ENCODE measurements around the gene RNF223.
"Not testable (repeated sequence)": the region's sequence is repeated elsewhere in the genome, so short reads cannot be mapped to it uniquely, and the experiment has no call there.

Gene RNF223

DNA sequence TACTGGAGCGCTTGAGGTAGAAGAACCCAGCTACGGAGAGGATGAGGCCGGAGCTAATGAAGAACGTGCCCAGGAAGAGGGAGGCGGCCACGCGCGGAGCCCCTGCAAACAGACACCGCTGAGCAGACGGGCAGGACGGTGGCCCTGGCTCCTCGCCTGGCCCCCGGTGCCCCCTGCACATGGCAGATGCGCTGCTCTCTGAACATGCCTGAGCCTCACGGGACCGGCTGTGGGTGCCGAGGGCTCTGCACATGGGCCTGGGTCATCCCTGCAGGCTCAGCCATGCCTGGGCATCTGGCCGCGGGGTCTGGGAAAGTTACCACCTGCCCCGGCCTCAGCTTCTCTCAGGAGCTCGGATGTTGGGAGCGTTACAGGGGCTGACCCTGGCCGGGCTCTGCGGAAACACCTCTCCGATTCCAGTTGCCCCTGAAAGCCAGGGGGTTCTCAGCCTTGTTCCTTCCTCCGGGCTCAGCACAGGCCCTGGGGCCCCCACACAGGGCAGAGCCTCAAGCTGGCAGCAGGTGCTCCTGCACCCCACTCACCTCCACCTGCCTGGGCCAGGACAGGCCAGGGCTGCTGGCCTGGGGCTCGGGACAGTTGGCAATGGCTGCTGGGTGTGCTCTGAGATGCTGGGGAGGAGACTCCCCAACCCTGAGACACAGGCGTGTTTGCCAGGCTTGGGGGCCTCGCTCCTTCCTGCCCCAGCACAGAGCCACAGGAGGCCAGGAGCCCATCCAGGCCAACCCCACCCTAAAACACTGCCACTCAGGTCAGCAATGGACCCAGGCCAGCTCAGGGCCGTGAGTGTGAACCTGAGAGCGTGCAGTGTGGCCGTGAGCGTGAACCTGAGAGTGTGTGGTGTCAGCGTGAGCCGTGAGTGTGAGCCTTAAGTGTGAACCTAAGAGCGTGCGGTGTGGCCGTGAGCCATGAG is 12.1 kb upstream of the RNF223 start:
- peak; percentile 29 for DNase-seq

DNA sequence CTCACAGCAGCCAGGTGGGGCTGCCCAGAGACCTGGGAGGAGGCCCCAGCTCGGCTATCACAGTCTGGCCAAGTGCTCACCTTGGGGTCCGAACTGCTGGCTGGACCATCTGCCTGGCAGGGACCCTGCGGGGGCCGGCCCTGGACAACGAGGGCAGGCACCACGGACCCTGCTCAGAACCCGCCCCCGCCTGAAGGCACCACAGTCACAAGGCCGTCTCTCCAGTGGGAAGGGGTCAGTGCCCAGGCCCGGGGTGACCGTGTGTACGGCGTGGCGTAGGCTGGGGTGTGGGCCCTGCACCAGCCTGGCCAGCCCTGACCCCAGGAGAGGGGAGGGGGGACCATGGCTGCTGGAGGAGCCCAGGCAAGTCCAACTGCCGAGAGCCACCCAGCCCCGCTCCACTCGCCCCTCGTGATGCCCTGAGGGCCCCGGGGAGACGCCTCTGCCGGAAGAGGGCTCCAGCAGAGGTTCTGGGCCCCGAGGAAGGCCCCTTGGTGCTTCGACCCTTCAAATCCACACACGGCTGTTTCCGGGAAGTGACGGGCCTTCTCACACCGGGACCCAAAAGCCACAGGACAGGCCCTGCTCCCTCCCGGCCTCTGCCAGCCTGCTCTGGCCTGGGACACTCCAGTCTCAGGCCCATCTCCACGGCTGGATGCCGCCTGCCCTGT is 11.2 kb upstream of the RNF223 start:
- DNase-seq, result peak; percentile 20

DNA sequence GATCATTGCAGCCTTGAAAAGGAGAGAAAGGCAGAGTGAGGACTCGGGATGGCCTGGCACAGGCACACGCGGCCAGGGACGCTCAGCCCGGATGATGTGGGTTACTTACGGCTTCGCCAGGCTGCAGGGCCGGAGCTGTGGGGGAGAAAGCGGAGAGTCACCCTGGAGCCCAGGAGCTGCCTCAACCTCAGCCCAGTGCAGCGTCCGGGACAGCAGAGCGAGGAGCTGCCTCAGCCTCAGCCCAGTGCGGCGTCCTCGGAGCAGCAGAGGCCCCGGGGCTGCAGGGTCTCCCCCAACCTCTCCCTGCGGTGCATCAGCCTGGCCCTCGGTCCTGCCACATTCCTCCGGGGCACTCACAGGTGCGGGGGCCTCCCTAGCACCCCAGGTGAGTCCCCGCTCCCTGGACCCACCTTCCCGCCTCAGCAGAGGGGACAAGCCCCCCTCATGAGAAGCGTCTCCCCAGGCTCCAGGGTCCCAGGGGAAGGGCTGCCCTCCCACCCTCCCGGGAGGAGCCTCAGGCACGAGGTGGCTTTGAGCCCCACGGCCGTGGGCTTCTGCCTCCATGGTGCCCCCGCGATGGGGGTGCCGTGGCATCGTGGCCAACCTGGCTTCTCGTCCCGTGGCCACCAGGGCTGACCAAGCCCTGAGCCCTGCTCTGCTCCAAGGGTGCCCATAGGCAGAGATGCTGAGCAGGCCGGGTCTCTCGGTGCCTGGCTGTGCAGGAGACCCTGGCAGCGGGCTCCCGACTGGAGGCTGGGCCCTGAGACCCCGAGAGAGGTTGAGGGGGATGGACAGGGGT is 10.5 kb upstream of the RNF223 start:
- DNase-seq, result peak; percentile 23

DNA sequence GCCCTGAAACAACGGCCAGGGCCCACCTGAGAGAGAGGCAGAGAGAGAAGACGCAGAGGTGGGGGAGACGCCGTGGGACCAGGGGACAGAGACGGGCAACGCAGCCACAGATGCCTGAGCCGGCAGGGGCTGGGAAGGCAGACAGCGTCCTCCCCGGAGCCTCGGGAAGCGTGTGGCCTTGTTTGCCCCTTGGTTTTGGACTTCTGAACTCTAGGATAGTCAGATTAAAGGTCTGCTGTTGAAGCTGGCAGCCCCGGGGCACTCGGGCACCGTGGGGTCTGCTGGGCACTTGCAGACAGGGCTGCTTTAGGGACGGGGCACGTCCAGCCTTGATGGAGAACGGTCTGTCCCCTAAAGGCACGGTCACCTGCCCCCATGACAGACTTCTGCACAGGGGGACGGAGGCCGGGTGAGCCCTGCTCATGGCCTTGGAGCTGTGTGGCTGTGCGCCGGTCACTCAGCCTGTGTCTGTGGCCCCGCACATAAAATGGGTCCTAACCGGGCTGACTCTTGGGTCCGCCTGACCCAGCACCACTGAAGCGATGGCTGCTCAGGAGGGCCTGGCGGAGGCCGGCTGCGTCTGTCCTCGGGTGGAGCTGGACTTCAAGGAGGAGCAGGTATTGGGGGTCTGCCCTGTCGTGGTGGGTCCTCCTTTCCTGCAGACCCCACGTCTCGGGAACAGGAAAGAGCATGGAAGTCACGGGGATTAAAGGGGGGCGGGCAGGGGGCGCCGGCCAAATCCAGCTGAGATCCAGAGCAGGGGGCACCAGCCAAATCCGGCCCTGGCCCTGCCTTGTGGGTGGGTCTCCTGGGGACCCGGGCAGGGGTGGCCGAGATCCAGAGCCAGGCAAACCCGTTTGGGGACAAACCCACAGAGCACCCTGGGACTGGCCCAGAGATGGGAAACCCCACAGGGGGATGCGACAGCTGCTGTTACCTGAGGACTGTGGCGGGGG is 9.6 kb upstream of the RNF223 start:
- DNase-seq, result peak; percentile 30

DNA sequence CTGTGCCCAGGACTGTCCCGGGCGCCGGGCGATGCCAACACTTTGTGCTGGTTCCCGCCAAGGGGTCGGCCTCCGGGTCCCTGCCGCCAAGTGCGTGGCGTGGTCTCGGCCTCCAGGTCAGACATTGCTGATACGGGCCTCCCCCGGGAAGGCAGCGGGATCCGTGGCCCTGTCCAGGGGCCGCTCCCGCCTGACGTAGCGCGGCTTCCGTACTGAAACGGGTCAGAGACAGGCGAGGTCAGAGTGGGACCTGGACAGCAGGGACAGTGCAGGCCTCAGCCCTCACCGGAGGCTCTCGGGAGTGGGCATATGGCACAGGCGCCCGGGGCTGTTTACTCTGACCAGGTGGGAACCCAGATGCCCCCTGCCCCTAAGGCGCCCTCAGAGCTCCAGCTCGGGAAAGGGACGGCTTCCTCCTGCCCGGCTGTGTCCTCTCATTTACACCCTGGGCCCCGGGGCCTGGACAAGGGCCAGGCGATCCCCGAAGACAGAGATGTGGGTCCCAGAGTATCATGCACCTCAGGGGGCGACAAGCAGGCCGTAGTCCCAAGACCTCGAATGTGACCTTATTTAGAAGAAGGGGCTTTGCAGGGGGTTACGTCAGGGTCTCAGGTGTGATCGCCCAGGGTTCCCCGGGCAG is 8.8 kb upstream of the RNF223 start:
- no peak for DNase-seq

DNA sequence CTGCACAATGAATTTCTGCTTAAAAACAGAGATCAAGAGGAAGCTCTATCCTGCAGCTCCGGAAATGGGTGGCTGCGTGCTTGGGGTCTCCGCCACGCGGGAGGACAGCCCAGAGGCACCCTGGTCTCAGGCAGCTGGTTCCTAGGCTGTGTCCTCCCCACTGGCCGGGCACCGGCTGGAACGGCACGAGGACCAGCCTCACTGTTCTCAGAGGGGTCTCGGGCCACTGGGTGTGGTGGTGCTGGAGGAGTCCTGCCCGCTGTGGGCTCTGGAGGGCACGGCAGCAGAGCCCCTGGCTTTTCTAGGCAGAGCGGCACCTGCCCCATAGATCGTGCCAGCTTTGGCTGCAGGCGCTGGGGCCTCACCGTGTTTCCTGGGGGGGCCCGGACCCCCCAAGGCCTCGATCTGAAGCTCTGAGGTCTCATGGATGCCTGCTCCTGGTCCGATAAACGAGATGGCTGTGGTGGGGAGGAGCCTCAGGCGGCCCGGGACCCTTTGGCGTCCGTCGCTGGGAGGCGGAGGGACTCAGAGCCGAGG is 8.2 kb upstream of the RNF223 start:
- peak; percentile 31 for DNase-seq

DNA sequence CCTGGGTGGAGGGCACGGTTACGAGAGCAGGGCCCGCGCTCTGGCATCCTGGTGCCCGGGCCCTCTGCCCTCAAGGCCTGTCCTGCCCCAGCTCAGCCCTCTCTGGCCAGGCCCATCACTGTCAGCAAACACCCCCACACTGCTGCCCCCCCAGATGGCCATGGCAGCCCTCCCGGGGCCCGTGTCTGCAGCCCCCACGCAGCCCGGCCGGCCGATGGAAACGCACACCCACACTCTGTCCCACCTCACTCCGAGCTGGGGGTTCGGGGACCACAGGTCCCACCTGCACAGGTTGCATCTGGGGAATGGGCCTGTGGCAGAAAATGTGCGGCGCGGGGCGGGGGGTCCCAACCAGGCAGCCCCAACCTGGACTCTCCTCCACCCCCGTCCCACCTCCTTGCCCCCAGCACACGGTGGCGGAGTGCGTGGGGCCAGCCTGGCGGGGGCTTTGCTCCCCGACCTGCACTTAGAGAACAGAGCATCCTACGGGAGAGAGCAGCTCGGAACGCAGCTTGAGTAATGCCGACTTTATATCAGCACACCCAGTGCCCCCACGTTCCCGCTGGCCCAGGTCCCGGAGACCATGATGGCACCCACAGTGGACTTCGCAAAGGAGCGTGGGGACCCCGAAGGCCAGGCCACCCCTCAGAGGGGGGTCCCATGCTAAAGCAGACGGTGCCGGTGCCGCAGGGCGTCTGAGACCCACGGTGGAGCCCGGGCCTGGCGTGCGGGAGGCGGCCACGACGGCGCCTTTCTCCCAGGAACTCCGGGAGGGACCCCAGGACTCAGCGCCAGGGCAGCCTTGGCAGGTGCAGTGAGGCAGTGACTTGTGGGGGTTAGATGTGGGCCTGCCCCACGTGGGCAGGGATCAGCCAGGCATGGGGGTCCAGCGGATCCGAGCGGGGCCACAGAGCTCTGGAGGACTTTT is 7.5 kb upstream of the RNF223 start:
- peak; percentile 35 for DNase-seq

DNA sequence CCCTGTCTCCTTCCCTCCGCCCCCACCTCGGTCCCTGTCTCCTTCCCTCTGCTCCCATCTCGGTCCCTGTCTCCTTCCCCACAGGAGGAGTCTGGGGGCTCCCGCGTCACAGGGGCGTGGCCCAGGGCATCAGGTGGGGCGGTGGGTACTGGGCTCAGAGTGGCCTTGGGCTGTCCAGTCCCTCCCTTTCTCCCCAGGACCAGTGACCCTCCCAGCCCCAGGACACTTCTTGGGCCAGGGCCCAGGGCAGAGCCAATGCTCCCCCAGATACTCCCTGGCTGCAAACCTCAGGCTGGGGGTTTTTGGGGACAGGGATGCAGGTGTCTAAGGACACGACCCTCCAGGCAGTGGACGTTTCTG is 6.8 kb upstream of the RNF223 start:
- DNase-seq, result peak; percentile 30

DNA sequence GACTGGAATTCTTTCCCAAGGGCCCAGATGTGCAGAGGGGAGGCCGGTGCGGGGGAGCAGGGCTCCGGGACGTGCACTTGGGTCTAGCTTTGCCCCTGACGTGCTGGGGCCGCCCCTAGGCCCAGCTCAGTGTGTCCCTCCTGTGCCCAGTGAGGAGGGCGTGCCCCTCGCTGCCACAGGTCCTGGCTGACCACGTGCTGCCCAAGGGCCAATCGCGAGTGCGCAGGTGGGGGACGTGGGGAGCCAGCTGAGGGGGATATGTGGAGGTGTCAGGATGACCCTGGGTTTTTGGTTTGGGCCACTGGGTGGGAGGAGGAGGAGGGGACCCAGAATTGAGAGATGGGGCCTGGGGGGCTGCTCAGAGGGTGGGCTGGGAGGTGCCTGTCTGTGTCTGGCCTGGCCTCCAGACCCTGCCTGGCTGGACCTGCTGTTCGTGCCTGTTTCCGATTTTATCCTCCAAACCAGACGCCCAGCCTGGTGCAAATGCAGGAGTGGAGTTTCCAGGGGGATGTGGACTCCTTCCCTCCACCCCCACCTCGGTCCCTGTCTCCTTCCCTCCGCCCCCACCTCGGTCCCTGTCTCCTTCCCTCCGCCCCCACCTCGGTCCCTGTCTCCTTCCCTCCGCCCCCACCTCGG is 6.1 kb upstream of the RNF223 start:
- peak; percentile 86 for DNase-seq

DNA sequence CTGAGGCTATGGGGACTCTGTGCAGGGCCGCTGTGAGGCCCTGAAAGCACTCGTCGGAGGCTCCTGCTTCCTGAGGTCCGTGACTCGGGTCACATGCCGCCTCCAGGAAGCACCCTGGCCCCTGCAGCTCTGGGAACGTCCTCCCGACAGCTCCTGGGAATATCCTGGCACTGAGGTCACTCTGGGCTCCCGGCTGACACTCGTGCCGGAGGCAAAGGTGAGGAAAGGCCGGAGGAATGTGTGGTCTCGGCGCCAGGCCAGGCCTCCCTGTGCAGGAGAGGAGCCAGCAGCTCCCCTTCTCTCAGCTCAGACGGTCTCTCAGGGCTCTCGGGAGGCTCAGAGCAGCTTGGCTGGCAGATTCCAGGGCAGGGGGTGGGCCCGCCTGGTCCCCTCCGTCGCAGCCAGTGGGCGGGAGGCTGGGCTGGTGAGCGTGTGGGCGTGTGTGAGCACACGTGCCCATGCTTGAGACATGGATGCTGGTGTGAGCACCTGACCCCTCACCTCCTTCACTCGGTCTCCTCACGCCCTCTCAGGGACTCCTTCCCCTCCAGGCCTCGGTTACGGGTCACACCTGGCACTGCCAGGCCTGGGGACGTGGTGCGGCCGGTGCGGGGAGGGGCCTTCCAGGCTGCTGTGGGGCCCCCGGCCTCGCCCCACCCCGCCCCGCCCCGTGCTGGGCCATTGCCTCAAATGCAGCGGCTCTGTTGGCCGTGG is 5.5 kb upstream of the RNF223 start:
- peak; percentile 77 for DNase-seq

DNA sequence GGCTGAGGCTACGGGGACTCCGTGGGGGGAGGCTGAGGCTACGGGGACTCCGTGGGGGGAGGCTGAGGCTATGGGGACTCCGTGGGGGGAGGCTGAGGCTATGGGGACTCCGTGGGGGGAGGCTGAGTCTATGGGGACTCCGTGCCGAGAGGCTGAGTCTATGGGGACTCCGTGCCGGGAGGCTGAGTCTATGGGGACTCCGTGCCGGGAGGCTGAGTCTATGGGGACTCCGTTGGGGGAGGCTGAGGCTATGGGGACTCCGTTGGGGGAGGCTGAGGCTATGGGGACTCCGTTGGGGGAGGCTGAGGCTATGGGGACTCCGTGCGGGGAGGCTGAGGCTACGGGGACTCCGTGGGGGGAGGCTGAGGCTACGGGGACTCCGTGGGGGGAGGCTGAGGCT is 3.3 kb upstream of the RNF223 start:
- not testable (repeated sequence) for DNase-seq

DNA sequence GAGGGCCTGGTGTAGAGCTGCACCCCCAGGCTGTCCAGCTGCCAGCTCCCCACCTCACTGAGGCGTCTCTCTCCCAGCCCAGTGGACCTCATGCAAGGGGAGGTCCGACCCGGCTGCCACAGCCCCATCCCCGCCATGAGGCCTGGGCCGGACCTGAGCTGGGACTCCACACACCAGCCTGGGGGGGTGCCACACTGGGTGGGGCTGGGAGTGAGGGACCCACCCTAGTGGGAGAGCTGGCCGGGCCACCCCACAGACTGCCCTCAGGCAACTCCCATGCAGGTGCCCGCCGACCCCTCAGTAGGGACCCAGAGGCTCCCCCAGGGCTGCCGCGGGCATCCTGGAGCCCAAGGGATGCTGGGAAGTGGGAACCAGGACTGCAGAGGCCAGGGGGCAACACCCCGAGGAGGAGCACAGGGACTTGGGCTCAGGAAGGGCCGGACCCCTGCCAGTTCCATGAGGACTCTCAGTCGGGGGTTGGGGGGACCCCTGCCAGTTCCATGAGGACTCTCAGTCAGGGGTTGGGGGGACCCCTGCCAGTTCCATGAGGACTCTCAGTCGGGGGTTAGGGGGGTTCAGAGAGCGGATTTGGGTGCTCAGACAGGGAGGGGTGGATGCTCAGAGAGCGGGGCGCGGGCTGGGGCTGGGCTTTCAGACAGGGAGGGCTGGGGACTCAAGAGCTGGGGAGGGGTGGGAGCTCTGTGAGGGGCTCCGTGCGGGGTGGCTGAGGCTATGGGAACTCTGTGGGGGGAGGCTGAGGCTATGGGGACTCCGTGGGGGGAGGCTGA is 1.2 kb upstream of the RNF223 start:
- peak; percentile 38 for DNase-seq

DNA sequence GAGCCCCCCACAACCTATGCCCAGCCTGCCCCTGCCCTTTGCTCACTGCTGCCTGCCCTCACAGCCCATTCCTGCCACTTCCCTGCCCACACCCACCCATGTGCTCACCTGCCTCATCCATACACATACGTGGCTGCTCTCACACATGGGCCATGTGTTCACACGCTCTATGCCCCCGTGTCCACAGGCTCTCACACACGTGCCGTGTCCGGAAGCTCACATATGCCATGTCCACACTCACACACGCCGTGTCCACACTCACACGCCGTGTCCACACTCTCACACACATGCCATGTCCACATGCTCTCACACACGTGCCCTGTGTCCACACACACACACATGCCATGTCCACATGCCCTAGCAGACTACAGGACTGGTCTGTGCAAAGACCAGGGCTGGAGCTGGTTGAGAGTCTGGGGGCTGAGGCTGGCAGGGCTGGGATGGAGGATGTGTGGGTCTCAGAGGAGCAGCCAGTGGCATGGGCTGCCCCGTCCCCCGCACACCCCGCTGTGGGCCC is 583 bp upstream of the RNF223 start:
- DNase-seq, result peak; percentile 32

DNA sequence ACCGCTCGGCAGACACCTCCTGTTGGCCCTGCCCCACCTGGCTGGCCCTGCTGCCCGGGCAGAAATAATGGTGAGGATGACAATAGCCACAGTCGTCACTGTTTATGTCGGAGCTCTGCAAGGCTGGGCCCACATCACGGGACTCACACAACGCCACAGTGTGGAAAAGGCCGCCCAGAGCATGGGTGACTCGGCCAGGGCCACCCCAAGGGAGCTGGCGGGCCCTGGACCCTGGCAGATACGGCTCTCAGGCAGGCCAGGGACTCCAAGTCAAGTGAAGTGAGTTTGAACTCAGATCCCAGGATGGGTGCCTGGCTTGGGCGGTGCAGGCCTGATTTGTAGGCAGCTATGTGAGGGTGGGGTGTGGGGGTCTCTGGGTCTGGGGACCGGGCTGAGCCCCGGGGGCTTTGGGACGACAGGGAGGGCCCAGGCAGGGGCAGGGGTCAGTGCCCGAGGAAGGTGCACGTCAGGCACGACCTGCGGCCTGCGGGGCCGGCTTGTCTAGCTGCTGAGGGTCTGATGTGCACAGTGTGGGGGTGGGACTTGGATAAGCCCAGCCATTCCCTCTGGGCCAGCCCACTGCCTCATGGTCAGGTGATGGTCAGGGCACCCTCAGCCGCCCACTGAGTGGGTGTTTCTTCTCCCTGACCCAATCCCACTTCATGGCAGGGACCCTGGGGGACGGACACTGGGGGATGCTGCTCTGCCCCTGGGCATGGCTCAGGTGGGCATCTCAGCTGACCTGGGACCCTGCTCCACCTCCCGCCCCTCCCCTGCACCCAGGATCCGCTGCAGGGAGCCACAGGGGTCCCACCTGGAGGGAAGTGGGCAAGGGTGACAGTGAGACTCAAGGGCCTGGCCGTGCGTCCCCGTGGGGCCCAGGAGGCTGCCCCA is 1.0 kb downstream of the RNF223 start:
- DNase-seq, result peak; percentile 28

DNA sequence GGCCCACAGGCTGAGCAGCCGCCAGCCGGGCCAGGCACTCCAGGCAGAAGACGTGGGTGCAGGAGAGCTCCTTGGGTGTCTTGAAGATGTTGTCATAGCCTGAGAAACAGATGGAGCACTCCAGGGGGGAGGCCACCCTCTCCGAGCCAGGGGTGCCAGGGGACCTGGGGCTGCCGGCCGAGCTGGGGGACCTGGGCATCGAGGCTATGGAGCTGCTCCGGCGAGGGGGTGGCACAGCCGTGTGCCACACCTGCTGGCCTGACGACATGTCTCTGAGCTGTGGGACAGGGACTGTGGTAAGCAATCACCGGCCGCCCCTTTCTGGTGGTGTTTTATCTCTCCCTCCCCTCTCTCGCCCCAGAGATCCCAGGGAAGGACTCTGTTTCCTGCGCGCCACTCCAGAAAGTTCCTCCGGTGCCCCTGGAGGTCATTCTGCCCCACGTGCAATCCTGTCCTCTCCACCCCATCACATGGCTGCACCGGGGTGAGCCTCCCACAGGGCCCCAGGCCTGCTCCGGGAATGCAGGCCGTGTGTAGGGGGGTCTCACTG is 1.7 kb downstream of the RNF223 start:
- DNase-seq, result peak; percentile 16

DNA sequence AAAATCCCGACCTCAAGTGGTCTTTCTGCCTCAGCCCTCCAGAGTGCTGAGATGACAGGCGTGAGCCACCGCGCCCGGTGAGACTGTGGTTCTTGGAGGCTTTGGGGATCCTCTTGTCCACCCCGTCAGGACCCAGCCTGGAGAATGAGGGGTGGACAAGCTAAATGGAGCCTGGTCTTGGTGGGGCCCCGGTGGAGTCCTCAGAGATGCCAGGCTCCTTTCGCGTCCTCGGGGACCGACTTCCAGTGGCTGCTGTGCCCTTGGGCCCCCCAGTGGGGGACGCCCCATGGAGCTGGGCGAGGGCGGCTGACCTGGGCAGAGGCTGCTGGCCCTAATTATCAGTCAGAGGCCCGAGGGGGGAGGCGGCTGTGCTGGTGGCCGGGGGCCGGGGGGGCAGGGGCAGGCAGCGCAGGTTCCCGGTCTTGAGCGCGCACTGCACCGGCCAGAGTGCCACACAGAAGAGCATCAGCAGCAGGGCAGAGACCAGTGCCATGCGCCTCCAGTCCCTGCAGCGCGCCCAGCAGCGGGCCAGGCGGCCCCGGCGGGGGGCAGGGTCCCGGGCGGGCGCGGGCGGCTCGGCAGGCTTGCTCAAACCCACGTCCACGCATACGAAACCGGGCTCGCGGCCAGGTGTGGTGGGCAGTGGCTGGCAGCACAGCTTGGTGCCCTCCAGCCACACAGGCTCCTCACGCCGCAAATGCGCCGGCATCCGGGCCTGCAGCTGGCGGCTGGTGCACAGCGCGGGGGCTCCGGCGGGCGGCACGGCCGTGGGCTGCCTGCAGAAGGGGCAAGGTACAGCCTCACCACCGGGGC is 2.4 kb downstream of the RNF223 start:
- DNase-seq, result no peak

All from left hindlimb (tissue), 1 donor.